Measurements from ENCODE around the gene SRP14. TPM values are rescaled to one million over a fixed set of nuclear protein-coding genes. Genes with fewer than 3 reads are reported as not detected.

Gene SRP14, protein sequence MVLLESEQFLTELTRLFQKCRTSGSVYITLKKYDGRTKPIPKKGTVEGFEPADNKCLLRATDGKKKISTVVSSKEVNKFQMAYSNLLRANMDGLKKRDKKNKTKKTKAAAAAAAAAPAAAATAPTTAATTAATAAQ
- total RNA-seq, result 100 to 1,000 TPM; 194 to 357 (median 229) TPM

DNA sequence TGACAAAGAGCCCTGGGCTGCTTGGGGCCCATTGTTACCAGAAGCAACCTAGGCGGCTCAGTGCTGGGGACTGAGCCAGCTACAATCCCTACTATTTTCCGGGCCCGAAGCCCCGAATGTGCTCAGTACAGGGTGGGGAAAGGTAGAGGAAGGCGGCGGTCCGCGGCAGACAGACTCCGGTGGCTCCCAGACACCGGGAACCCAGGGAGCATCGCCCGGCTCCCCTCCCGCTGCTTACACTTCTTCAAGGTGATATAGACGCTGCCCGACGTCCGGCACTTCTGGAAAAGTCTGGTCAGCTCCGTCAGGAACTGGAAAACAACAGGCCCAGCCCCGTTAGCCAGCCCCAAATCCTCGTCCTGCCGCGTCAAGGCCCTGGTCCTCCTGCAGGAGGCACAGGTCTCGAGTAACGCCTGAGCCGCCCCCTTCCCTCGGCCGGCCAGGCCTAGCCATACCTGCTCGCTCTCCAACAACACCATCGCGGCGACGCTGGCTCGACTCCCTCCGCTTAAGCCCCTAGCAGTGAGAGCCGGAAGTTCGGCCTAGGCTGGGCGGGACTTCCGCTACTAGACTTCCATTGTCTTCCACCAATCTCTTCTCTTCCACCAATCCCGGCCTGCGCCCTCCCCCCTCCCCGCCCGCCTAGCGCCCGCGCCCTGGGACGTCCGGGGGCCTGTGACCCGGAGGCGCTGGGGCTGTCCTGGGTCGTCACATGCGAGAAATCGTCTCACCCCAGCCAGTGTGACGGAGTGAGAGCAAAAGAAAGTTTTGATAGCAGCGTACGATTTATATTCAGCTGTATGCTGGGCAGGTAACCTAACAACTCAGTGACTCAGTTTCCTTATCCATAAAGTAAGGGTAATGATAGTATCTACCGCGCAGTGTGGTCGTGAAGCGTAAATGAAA lies at the start of gene SRP14:
TSS of gene SRP14 (minus strand) at position 544 of the 906 bp plus-strand sequence. CDS start at position 479, 65 bp downstream.
- H3K4me1 ChIP-seq, result peaks cover 0 to 37% (median 8%) of the 10 kb centered on the region in 4 donors
- no peaks in the 10 kb centered on the region for H3K9me3 ChIP-seq
- TF ChIP-seq, protein P1, sequence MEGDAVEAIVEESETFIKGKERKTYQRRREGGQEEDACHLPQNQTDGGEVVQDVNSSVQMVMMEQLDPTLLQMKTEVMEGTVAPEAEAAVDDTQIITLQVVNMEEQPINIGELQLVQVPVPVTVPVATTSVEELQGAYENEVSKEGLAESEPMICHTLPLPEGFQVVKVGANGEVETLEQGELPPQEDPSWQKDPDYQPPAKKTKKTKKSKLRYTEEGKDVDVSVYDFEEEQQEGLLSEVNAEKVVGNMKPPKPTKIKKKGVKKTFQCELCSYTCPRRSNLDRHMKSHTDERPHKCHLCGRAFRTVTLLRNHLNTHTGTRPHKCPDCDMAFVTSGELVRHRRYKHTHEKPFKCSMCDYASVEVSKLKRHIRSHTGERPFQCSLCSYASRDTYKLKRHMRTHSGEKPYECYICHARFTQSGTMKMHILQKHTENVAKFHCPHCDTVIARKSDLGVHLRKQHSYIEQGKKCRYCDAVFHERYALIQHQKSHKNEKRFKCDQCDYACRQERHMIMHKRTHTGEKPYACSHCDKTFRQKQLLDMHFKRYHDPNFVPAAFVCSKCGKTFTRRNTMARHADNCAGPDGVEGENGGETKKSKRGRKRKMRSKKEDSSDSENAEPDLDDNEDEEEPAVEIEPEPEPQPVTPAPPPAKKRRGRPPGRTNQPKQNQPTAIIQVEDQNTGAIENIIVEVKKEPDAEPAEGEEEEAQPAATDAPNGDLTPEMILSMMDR (IDR thresholded peaks at IDR 0.05), result peak in 3 of 5 experiments; percentile 25 to 83 (median 79)
- TF ChIP-seq EP300 (IDR thresholded peaks at IDR 0.05) (peak in 1 of 2 donors; percentile 98), POLR2A (IDR thresholded peaks at IDR 0.05) (peak; percentile 45 to 85)
- 0% methylated on average over 52 to 53 of the region's 59 CpGs for WGBS, 2 donors
- peak within 1 kb of the TSS; percentile 68 to 79 (median 78) for H3K4me3 ChIP-seq
- DNase-seq (ENCODE audit: low spot score in 2 of 2), result peak; percentile 88 to 91
- peak within 1 kb of the TSS; percentile 91 to 96 (median 95) for H3K27ac ChIP-seq
- H3K27me3 ChIP-seq, result no peaks in the 10 kb centered on the region
- peaks cover 0 to 34% (median 0%) of the 10 kb centered on the region in 3 donors for H3K36me3 ChIP-seq

DNA sequence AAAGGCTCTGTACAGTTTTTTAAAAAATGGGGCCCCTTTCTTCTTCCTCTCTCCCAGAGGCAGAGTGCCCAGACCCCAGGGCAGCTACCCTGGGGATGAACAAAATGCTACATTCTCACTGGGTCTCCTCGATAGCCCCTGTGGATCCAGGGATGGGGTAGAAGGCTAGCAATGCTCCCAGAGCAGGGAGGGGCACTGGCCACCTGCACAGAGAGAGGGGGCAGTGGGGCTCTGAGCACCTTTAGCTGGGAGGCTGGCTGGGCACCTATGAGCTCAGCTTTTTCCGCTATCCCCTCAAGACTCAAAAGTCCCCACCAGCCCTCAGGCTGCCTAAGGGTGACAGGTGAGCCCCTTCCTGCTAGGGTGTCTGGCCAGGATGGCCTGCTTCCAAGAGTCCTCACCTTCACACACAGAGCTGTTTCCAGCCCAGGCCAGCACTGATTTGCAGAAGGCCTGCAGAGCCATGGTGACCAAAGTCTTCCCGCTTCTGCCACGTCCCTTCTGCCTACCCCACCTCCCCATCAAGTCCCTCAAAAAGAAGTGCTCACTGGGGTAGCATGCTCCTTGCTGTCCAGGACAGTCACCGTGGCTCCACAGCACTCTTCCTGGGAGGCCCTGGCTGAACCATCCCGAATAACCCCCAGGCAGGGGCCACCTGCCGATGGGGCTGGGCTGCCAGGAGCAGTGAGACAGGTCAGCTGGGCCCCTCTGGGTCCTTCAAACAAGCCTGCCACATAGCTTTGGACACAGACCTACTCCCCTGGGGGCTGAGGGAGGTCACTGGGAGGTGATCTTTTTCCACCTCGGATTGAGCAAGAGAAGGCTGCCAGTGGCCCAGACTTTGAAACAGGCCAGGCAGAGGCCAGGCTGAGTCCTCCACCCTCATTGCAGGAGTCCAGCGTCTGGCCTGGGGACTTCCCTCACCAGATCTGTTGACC lies 49.3 kb upstream of the SRP14 start:
- 53 to 66% methylated on average over 8 of the region's 9 CpGs for WGBS, 2 donors
- Histone ChIP-seq H3K36me3 (no peaks in the 10 kb centered on the region), H3K9me3 (no peaks in the 10 kb centered on the region), H3K27ac (peak overlapping the region in 3 of 4 donors; percentile 1 to 70 (median 41)), H3K4me1 (peaks cover 0 to 63% (median 48%) of the 10 kb centered on the region in 4 donors), H3K4me3 (no peak overlapping the region), H3K27me3 (no peaks in the 10 kb centered on the region)
- TF ChIP-seq, protein P1 (IDR thresholded peaks at IDR 0.05), result no peak
- DNase-seq (ENCODE audit: low spot score in 2 of 2), result peak in 1 of 2 donors; percentile 44

DNA sequence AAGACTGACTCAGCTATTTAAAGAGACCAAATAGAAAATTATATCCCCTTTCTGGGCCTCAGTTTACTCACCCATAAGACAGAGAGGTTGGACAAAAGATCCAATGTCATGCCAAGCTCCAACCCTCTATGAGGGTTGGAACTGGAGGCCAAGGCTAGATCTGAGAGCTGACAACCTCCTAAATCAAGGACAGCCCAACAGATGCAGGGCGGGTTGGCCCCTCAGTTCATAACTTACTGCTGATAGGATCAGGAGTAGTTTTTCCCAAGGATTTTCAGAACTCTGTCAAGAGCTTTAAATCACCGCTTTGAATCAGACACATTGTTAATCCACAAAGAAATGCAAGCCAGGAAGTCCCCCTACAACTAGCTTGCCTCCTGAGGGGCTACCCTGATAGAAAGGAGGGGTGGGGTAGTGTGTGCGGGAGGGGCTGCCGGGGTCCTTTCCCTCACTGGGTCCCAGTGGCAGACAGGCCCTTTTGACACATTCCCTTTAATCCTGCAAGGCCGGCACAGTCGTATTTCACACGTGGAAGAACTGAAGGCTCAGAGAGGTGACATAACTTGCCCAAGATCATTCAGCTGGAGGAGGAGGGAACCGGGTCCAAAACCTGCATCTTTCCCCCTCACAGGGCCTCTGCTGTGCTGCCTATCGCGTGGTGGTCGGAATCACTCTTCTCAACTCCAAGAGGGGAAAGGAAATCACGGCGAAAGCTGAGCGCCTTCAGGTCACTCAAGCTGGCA lies 48.3 kb upstream of the SRP14 start:
- WGBS, 2 donors, result 59 to 60% methylated on average over 14 of the region's 14 CpGs
- no peak for DNase-seq (ENCODE audit: low spot score in 2 of 2)
- H3K4me1 ChIP-seq, result peaks cover 0 to 62% (median 46%) of the 10 kb centered on the region in 4 donors
- no peaks in the 10 kb centered on the region for H3K36me3 ChIP-seq
- H3K4me3 ChIP-seq, result no peak overlapping the region
- TF ChIP-seq EP300 (IDR thresholded peaks at IDR 0.05) (no peak), POLR2A (IDR thresholded peaks at IDR 0.05) (no peak)
- TF ChIP-seq, protein P1 (IDR thresholded peaks at IDR 0.05), result no peak
- H3K27ac ChIP-seq, result peak overlapping the region in 3 of 4 donors; percentile 1 to 22 (median 5)
- H3K9me3 ChIP-seq, result no peaks in the 10 kb centered on the region
- no peaks in the 10 kb centered on the region for H3K27me3 ChIP-seq

DNA sequence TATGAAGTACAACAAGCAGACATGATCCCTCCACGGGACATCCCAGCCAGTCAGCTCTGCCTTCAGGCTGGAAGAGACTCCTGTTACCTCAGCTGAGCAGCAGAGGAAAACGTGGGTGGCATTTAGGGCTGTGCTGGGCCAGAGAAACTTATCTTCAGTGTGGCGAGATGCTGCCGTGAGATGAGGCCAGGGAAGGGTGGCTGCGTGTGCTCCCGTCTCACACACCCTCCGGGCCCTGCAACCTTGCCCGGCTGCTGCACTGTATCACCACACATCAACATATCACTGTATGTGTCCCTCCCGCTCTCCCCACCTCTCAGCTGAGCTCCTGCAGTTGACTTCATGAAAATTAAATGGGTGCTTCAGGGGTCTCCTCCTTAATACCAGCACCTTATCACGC lies 46.3 kb upstream of the SRP14 start:
- Histone ChIP-seq H3K9me3 (no peaks in the 10 kb centered on the region), H3K36me3 (no peaks in the 10 kb centered on the region), H3K4me3 (no peak overlapping the region), H3K27me3 (no peaks in the 10 kb centered on the region), H3K27ac (no peak overlapping the region), H3K4me1 (peaks cover 0 to 68% (median 50%) of the 10 kb centered on the region in 4 donors)
- 54 to 62% methylated on average over 10 of the region's 10 CpGs for WGBS, 2 donors
- no peak for TF ChIP-seq POLR2A (IDR thresholded peaks at IDR 0.05)
- TF ChIP-seq, protein P1 (IDR thresholded peaks at IDR 0.05), result no peak
- TF ChIP-seq EP300 (IDR thresholded peaks at IDR 0.05), result no peak
- no peak for DNase-seq (ENCODE audit: low spot score in 2 of 2)
